ENCODE results near the gene HTR3C. TPM values are rescaled to one million over a fixed set of nuclear protein-coding genes. Genes with fewer than 3 reads are reported as not detected.
"Not testable (repeated sequence)": the region's sequence is repeated elsewhere in the genome, so short reads cannot be mapped to it uniquely, and the experiment has no call there.

Gene HTR3C
- total RNA-seq, 2 donors from 2014 or later: not detected

GRCh38 chr3:184016811-184017671, 35.8 kb upstream of the HTR3C start:
- TF ChIP-seq CTCF (IDR thresholded peaks at IDR 0.05): peak; percentile 98
- peak; percentile 63 for DNase-seq
- Histone ChIP-seq H3K9me3 (no peaks in the 10 kb centered on the region), H3K4me3 (peak overlapping the region; percentile 98), H3K27me3 (no peaks in the 10 kb centered on the region), H3K4me1 (peaks cover 3% of the 10 kb centered on the region), H3K27ac (peak overlapping the region; percentile 63), H3K9ac (ENCODE audit: low read depth in 2 of 2, low read length in 2 of 2) (peak overlapping the region; percentile 87 to 91), H3K36me3 (no peaks in the 10 kb centered on the region)
- intact Hi-C loops (cut with DNase I): loop anchor here (2.0 kb wide), 1 partner anchor 112 kb away; no protein-coding TSS in a partner anchor

- intact Hi-C loops (cut with DNase I): loop anchor here (2.0 kb wide), 1 partner anchor 113 kb away; no protein-coding TSS in a partner anchor
These were observed 35.0 kb upstream of the HTR3C start, which contains the start of gene ABCC5 for GRCh38 chr3:184017672-184018423. TSS of gene ABCC5 (minus strand) at chr3:184017884. CDS start at chr3:184014392, 3,492 bp downstream.

GRCh38 chr3:184018424-184018973, 34.3 kb upstream of the HTR3C start:
- peak overlapping the region; percentile 87 to 91 for H3K9ac ChIP-seq (ENCODE audit: low read depth in 2 of 2, low read length in 2 of 2)
- intact Hi-C loops (cut with DNase I): no loop called here
- no peaks in the 10 kb centered on the region for H3K27me3 ChIP-seq
- no peaks in the 10 kb centered on the region for H3K36me3 ChIP-seq
- TF ChIP-seq CTCF (IDR thresholded peaks at IDR 0.05): no peak
- H3K4me3 ChIP-seq: peak overlapping the region; percentile 98
- no peaks in the 10 kb centered on the region for H3K9me3 ChIP-seq
- DNase-seq: no peak
- H3K27ac ChIP-seq: peak overlapping the region; percentile 63
- peaks cover 3% of the 10 kb centered on the region for H3K4me1 ChIP-seq

More at GRCh38 chr3:184017672-184018423, 35.0 kb upstream of the HTR3C start, which contains the start of gene ABCC5:
- peak; percentile 94 for DNase-seq
- no peaks in the 10 kb centered on the region for H3K27me3 ChIP-seq
- peak; percentile 50 for TF ChIP-seq CTCF (IDR thresholded peaks at IDR 0.05)
- H3K4me1 ChIP-seq: peaks cover 3% of the 10 kb centered on the region
- no peaks in the 10 kb centered on the region for H3K36me3 ChIP-seq
- peak within 1 kb of the TSS; percentile 87 to 91 for H3K9ac ChIP-seq (ENCODE audit: low read depth in 2 of 2, low read length in 2 of 2)
- peak within 1 kb of the TSS; percentile 63 for H3K27ac ChIP-seq
- H3K4me3 ChIP-seq: peak within 1 kb of the TSS; percentile 98
- H3K9me3 ChIP-seq: no peaks in the 10 kb centered on the region

GRCh38 chr3:184022323-184022722, 30.5 kb upstream of the HTR3C start:
- H3K9me3 ChIP-seq: no peaks in the 10 kb centered on the region
- H3K27me3 ChIP-seq: no peaks in the 10 kb centered on the region
- DNase-seq: no peak
- TF ChIP-seq CTCF (IDR thresholded peaks at IDR 0.05): no peak
- H3K4me1 ChIP-seq: no peaks in the 10 kb centered on the region
- no peaks in the 10 kb centered on the region for H3K36me3 ChIP-seq
- intact Hi-C loops (cut with DNase I): no loop called here
- H3K9ac ChIP-seq (ENCODE audit: low read depth in 2 of 2, low read length in 2 of 2): no peak overlapping the region
- no peak overlapping the region for H3K27ac ChIP-seq
- H3K4me3 ChIP-seq: no peak overlapping the region

GRCh38 chr3:184025256-184025655, 27.6 kb upstream of the HTR3C start:
- H3K27me3 ChIP-seq; H3K9me3 ChIP-seq; H3K4me1 ChIP-seq; H3K27ac ChIP-seq; H3K4me3 ChIP-seq; intact Hi-C loops (cut with DNase I); H3K36me3 ChIP-seq; DNase-seq; H3K9ac ChIP-seq (ENCODE audit: low read depth in 2 of 2, low read length in 2 of 2): not testable (repeated sequence)

GRCh38 chr3:184028275-184028890, 24.5 kb upstream of the HTR3C start:
- H3K36me3 ChIP-seq; H3K4me3 ChIP-seq; H3K4me1 ChIP-seq; intact Hi-C loops (cut with DNase I); H3K27ac ChIP-seq; DNase-seq; H3K27me3 ChIP-seq; H3K9ac ChIP-seq (ENCODE audit: low read depth in 2 of 2, low read length in 2 of 2); H3K9me3 ChIP-seq: not testable (repeated sequence)

Data from colonic mucosa (tissue), 4 donors.